GM13977 (cell line): Measurements from ENCODE around the gene PA2G4.

Source experiments
- DNase-seq: peaks from one replicate; pipeline ENCODE4 v3.0.0; 2012; ENCODE audit warnings: low spot score
- in situ Hi-C: fragments of 300-500 bp; cut with MboI; formaldehyde crosslinking; loops from one replicate; pipeline ENCODE4 v1.12.0; 2022; ENCODE audit warnings: low sequenced_read_pairs, low pct_unique_long_range_greater_than_20kb, mixed read lengths, inconsistent platforms; ENCODE audit not compliant: unreplicated experiment
- TF ChIP-seq, protein P1 (sequence below): IDR thresholded peaks from 2 replicates; pipeline ENCODE4 v1.5.1; 2012; ENCODE audit warnings: mild to moderate bottlenecking, control low read depth; ENCODE audit not compliant: insufficient read depth; ENCODE audit errors: extremely low read depth, missing control alignments

The PA2G4 gene

DNA sequence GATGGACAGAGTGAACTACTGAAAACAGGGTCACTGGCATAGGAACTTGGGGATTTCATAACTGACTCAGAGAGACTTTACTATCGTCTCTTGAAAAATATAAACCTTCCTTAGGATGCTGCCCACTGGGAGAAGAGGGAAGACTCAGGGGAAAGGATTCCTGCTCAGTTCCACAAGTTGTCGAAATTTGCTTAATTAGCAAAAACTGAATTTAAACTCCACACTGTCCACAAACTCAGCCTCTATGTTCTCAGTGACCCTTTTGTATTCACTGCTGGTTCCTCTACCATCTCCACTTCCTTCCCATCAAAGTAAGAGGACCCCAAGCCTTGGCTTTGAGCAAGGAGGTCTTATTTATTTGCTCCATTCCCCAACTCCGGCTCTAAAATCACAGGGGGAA, 40.9 kb downstream of the PA2G4 start:
- TF ChIP-seq, protein P1, sequence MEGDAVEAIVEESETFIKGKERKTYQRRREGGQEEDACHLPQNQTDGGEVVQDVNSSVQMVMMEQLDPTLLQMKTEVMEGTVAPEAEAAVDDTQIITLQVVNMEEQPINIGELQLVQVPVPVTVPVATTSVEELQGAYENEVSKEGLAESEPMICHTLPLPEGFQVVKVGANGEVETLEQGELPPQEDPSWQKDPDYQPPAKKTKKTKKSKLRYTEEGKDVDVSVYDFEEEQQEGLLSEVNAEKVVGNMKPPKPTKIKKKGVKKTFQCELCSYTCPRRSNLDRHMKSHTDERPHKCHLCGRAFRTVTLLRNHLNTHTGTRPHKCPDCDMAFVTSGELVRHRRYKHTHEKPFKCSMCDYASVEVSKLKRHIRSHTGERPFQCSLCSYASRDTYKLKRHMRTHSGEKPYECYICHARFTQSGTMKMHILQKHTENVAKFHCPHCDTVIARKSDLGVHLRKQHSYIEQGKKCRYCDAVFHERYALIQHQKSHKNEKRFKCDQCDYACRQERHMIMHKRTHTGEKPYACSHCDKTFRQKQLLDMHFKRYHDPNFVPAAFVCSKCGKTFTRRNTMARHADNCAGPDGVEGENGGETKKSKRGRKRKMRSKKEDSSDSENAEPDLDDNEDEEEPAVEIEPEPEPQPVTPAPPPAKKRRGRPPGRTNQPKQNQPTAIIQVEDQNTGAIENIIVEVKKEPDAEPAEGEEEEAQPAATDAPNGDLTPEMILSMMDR = no peak
- in situ Hi-C loops = no loop called here

DNA sequence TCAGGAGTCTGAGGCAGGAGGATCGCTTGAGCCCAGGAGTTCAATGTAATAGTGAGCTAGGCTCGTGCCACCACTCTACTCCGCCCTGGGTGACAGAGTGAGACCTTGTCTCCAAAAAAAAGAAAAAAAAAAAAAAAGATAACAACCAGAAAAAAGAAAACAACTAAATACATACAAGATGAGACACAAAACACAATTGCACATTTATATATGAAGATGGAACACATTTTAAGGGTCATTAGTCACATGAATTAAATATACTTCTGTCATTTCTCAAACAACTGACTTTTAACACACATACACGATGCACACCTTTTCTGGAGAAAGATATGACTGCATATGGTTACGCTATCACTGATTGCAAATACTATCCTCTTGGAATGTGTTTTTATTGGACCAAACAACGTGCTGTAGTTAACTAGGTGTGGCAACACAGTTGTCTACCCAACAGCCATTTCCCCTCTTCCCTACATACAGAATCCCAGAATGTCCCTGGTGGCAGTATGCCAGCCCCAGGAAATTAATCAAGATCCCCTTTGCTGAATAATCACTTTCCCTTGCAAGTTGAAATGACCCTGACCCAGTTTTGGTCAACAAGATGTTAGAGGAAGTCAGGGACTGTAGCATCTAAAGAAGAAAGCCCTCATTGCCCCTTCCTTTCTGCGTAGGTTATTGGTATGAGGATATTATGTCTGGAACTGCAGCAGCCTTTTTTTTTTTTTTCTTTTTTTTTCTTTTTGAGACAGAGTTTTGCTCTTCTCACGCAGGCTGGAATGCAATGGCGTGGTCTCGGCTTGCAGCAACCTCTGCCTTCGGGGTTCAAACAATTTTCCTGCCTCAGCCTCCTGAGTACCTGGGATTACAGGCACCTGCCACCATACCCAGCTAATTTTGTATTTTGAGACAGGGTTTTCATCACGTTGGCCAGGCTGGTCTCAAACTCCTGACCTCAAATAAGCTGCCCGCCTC, 42.4 kb downstream of the PA2G4 start:
- DNase-seq = no peak
- in situ Hi-C loops = no loop called here
- TF ChIP-seq, protein P1 = no peak

More for the DNA sequence above, 40.9 kb downstream of the PA2G4 start:
- no peak for DNase-seq

GRCh38 chr12:56150563-56150962, 46.2 kb downstream of the PA2G4 start:
- TF ChIP-seq, protein P1 = no peak
- DNase-seq = no peak
- in situ Hi-C loops = no loop called here

DNA sequence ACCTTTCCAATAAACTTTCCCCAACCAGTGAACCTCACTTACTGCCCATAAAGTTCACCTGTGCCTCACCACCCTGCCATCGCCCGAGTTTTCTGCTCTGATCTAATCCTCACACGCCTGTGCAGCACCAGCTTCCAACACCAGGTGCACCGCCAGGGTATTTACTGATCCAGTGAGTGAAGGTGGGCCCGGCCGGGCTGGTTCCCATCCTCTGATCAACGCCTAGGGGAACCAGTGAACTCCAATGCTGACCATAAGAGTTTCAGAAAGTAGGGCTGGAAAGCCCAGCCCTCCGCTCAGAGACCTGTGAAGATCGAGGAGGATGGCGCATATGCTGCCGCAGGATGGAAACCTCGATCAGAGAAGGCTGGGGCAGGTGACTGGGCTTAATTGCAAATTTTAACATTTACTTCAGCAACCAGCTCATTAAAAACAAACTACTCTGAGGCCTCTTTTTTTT, 47.3 kb downstream of the PA2G4 start:
- DNase-seq = peak; percentile 65
- in situ Hi-C loops = no loop called here
- TF ChIP-seq, protein P1 = peak; percentile 20

GRCh38 chr12:56152132-56152755, 47.9 kb downstream of the PA2G4 start, which contains the start of gene MYL6B:
Gene MYL6B (plus strand): TSS chr12:56152587. CDS start chr12:56153919, 1,332 bp downstream.
- DNase-seq = peak; percentile 91
- TF ChIP-seq, protein P1 = no peak
- in situ Hi-C loops = no loop called here

GRCh38 chr12:56152756-56153677, 48.7 kb downstream of the PA2G4 start:
- DNase-seq = no peak
- TF ChIP-seq, protein P1 = no peak
- in situ Hi-C loops = no loop called here
